Neural progenitor cell (in vitro differentiated cells): ENCODE results near the gene HVCN1. TPM values are rescaled to one million over a fixed set of nuclear protein-coding genes. Genes with fewer than 3 reads are reported as not detected.

Source experiments
- DNase-seq: peaks from one replicate; pipeline ENCODE4 v3.0.0-alpha.2; 2016; ENCODE audit warnings: low spot score
- H2AFZ ChIP-seq: fragments of 200-600 bp; sonication (generic); replicated peaks from 2 replicates; pipeline ENCODE4 v1.6.1; 2016; ENCODE audit warnings: antibody characterized with exemption
- H3F3A ChIP-seq: fragments of 200-600 bp; sonication (generic); 2 replicates; pipeline ENCODE4 v1.6.1; 2016; ENCODE audit warnings: antibody characterized with exemption, low read depth
- H3K27ac ChIP-seq: fragments of 200-600 bp; sonication (generic); 2 replicates; pipeline ENCODE4 v1.5.1; 2016; ENCODE audit warnings: mild to moderate bottlenecking
- H3K27me3 ChIP-seq: fragments of 200-600 bp; sonication (generic); 2 replicates; pipeline ENCODE4 v1.6.1; 2016; ENCODE audit warnings: mild to moderate bottlenecking, moderate library complexity
- H3K36me3 ChIP-seq: fragments of 200-600 bp; sonication (generic); 2 replicates; pipeline ENCODE4 v1.5.1; 2016
- H3K4me1 ChIP-seq: fragments of 200-600 bp; sonication (generic); 2 replicates; pipeline ENCODE4 v1.6.1; 2016; ENCODE audit warnings: mixed run types
- H3K4me2 ChIP-seq: fragments of 200-600 bp; sonication (generic); 2 replicates; pipeline ENCODE4 v1.6.1; 2016
- H3K4me3 ChIP-seq: fragments of 200-600 bp; sonication (generic); 2 replicates; pipeline ENCODE4 v1.5.1; 2016
- H3K79me2 ChIP-seq: fragments of 200-600 bp; sonication (generic); 2 replicates; pipeline ENCODE4 v1.6.1; 2016; ENCODE audit warnings: low read depth
- H3K9ac ChIP-seq: fragments of 200-600 bp; sonication (generic); 2 replicates; pipeline ENCODE4 v1.6.1; 2016
- H3K9me3 ChIP-seq: fragments of 200-600 bp; sonication (generic); 2 replicates; pipeline ENCODE4 v1.5.1; 2016; ENCODE audit warnings: low read depth
- H4K20me1 ChIP-seq: fragments of 200-600 bp; sonication (generic); 2 replicates; pipeline ENCODE4 v1.6.1; 2016; ENCODE audit warnings: low read depth
- H3K27ac Mint-ChIP-seq: 3 replicates; pipeline ENCODE4 v1.8.0; 2021; ENCODE audit warnings: mixed read lengths
- H3K27me3 Mint-ChIP-seq: 2 replicates; pipeline ENCODE4 v1.8.0; 2022; ENCODE audit warnings: low read depth, mild to moderate bottlenecking, inconsistent platforms, moderate library complexity, mixed read lengths; ENCODE audit not compliant: insufficient read depth
- H3K36me3 Mint-ChIP-seq: 3 replicates; pipeline ENCODE4 v1.8.0; 2021; ENCODE audit warnings: mixed read lengths
- H3K4me1 Mint-ChIP-seq: 3 replicates; pipeline ENCODE4 v1.8.0; 2021; ENCODE audit warnings: mixed read lengths
- H3K4me3 Mint-ChIP-seq: 3 replicates; pipeline ENCODE4 v1.8.0; 2021; ENCODE audit warnings: mild to moderate bottlenecking, moderate library complexity, mixed read lengths
- H3K9me3 Mint-ChIP-seq: 3 replicates; pipeline ENCODE4 v1.8.0; 2020; ENCODE audit warnings: mixed read lengths
- EZH2 ChIP-seq: fragments of 200-600 bp; sonication (generic); IDR thresholded peaks from 2 replicates; pipeline ENCODE4 v1.6.1; 2017; ENCODE audit warnings: antibody characterized with exemption, mild to moderate bottlenecking, moderate library complexity
- EZH2phosphoT487 ChIP-seq: fragments of 200-600 bp; sonication (generic); IDR thresholded peaks from 2 replicates; pipeline ENCODE4 v1.6.1; 2017; ENCODE audit warnings: antibody characterized with exemption
- total RNA-seq: library from RNA; depleted of rRNA; stranded (reverse); fragments of >200 nt; gene quantifications from 2 replicates; pipeline ENCODE4 v1.2.3, GENCODE V29; 2015; ENCODE audit warnings: low replicate concordance
- TF ChIP-seq, protein P1 (sequence below): fragments of 200-600 bp; sonication (generic); IDR thresholded peaks from 2 replicates; pipeline ENCODE4 v1.5.1; 2017; ENCODE audit warnings: antibody characterized with exemption, mild to moderate bottlenecking

Gene HVCN1
- total RNA-seq, 1 donor from 2014 or later: 16.4 TPM

DNA sequence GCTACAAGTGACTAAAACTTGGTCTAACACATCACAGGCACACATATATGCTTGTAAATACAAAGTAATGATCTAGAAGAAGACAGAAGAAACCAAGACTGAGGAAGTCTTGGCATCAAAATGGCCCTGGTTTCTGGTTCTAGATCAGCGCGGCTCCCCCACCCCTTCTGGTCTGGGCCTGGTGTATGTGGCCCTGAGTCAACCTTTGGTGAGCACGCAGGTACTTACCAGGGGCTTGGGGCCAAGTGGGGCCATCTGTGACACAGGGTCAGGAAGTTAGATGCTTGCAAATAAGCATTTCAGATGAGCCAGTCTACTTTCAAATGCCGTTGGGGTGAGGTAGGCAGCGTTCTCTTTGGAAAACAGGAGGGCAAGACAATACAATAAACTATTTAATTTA lies 13.2 kb upstream of the HVCN1 start:
- Histone ChIP-seq H3K9me3 (no peaks in the 10 kb centered on the region), H2AFZ (no peak overlapping the region), H3F3A (no peaks in the 10 kb centered on the region), H4K20me1 (no peaks in the 10 kb centered on the region), H3K4me2 (no peak overlapping the region), H3K27ac (no peak overlapping the region), H3K79me2 (no peaks in the 10 kb centered on the region), H3K36me3 (no peaks in the 10 kb centered on the region), H3K4me1 (no peaks in the 10 kb centered on the region), H3K4me3 (no peak overlapping the region), H3K27me3 (no peaks in the 10 kb centered on the region), H3K9ac (no peak overlapping the region)
- Mint-ChIP-seq H3K9me3 (no peaks in the 10 kb centered on the region), H3K36me3 (no peaks in the 10 kb centered on the region), H3K27ac (no peak overlapping the region), H3K27me3 (peaks cover 3% of the 10 kb centered on the region), H3K4me1 (peaks cover 3% of the 10 kb centered on the region), H3K4me3 (no peak overlapping the region)
- no peak for DNase-seq
- no peak for TF ChIP-seq EZH2phosphoT487
- TF ChIP-seq EZH2: no peak
- TF ChIP-seq, protein P1, sequence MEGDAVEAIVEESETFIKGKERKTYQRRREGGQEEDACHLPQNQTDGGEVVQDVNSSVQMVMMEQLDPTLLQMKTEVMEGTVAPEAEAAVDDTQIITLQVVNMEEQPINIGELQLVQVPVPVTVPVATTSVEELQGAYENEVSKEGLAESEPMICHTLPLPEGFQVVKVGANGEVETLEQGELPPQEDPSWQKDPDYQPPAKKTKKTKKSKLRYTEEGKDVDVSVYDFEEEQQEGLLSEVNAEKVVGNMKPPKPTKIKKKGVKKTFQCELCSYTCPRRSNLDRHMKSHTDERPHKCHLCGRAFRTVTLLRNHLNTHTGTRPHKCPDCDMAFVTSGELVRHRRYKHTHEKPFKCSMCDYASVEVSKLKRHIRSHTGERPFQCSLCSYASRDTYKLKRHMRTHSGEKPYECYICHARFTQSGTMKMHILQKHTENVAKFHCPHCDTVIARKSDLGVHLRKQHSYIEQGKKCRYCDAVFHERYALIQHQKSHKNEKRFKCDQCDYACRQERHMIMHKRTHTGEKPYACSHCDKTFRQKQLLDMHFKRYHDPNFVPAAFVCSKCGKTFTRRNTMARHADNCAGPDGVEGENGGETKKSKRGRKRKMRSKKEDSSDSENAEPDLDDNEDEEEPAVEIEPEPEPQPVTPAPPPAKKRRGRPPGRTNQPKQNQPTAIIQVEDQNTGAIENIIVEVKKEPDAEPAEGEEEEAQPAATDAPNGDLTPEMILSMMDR: no peak

DNA sequence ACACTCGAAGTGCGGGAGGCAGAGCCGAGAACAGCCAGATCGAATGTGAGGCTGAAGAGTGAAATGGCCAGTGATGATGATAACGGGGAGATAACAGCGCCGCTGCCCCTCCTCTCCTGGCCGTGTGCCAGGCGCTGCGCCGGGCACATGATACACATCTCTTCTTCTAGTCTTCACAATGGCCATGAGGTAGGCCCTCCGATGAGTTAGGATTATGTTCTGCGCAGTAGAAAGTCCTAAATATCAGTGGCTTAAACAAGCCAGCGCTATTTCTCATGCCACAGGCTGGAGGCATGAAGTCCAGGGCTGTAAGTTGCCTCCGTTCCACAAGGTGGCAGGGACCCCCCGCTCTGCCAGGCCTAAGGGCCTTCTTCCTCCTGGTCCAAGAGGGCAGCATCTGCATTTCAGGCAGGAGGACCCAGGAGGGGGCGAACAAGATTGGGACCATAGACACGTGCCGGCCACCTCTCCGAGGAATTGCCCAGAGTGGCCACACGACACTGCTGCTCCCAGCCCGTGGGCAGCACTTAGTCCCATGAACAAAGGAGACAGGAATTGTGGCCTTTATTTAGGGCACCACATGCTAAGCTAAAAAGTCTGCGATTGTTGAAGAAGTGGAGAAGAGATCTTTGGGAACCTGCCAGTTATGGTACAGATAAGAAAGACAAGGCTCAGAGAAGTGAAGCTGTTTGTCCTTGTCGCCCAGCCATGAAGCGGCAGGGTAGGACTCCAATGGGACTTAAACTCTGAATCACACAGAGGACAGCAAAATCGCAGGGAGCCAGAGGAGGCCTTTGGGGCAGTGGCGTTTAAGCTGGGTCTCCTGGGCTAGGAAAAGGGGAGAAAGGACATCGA lies 10.9 kb upstream of the HVCN1 start:
- Mint-ChIP-seq H3K4me3 (peak overlapping the region; percentile 22), H3K9me3 (no peaks in the 10 kb centered on the region), H3K36me3 (no peaks in the 10 kb centered on the region), H3K4me1 (no peaks in the 10 kb centered on the region), H3K27ac (peak overlapping the region; percentile 25), H3K27me3 (peaks cover 7% of the 10 kb centered on the region)
- peak; percentile 40 for DNase-seq
- Histone ChIP-seq H3K27ac (no peak overlapping the region), H2AFZ (peak overlapping the region; percentile 57), H3F3A (no peaks in the 10 kb centered on the region), H3K4me3 (no peak overlapping the region), H3K9ac (no peak overlapping the region), H3K36me3 (no peaks in the 10 kb centered on the region), H3K4me1 (no peaks in the 10 kb centered on the region), H4K20me1 (no peaks in the 10 kb centered on the region), H3K27me3 (no peaks in the 10 kb centered on the region), H3K4me2 (no peak overlapping the region), H3K9me3 (no peaks in the 10 kb centered on the region), H3K79me2 (no peaks in the 10 kb centered on the region)
- TF ChIP-seq EZH2 (no peak), EZH2phosphoT487 (no peak)
- TF ChIP-seq, protein P1: peak; percentile 34

DNA sequence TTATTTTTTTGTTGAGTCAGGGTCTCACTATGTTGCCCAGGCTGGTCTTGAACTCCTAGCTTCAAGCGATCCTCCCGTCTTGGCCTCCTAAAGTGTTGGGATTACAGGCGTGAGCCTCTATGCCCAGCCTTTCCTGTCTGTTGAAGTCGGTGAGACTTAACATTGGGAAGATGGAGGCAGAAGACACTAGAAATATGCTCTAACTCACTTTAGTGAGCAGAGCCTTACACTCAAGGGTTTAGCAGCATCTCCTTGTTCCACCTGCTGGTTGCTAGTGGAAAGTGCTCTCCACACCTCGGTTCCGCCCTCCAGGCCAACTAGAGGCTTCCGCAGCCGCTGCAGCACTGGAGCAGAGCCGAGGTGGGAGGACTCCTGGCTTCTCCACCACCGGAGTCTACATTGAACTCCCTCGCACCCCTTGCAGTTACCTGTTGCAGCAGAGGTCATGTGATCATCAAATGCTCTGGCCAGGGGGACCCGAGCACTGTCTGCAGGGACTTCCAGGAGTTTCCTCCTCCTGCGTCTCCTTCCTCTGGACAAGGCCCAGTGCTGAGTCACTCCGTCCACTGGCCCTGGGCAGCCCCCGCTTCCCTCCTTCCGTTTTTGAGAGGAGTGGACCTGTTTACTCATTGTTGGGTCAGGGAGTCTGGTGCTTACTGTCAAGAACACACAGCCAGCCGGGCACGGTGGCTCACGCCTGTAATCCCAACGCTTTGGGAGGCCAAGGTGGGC lies 9.4 kb upstream of the HVCN1 start:
- H3K27ac Mint-ChIP-seq: peak overlapping the region; percentile 33
- Histone ChIP-seq H3K4me1 (no peaks in the 10 kb centered on the region), H3K9ac (no peak overlapping the region), H4K20me1 (no peaks in the 10 kb centered on the region), H3K9me3 (no peaks in the 10 kb centered on the region), H3K4me3 (no peak overlapping the region), H2AFZ (peak overlapping the region; percentile 6), H3K27me3 (no peaks in the 10 kb centered on the region), H3F3A (no peaks in the 10 kb centered on the region), H3K36me3 (no peaks in the 10 kb centered on the region), H3K27ac (no peak overlapping the region), H3K4me2 (no peak overlapping the region), H3K79me2 (no peaks in the 10 kb centered on the region)
- H3K4me1 Mint-ChIP-seq: no peaks in the 10 kb centered on the region
- DNase-seq: peak; percentile 84
- no peaks in the 10 kb centered on the region for H3K9me3 Mint-ChIP-seq
- no peak overlapping the region for H3K4me3 Mint-ChIP-seq
- TF ChIP-seq EZH2: no peak
- TF ChIP-seq, protein P1: peak; percentile 67
- peaks cover 9% of the 10 kb centered on the region for H3K27me3 Mint-ChIP-seq
- no peaks in the 10 kb centered on the region for H3K36me3 Mint-ChIP-seq
